ENCODE data around the gene SAP30.

DNA sequence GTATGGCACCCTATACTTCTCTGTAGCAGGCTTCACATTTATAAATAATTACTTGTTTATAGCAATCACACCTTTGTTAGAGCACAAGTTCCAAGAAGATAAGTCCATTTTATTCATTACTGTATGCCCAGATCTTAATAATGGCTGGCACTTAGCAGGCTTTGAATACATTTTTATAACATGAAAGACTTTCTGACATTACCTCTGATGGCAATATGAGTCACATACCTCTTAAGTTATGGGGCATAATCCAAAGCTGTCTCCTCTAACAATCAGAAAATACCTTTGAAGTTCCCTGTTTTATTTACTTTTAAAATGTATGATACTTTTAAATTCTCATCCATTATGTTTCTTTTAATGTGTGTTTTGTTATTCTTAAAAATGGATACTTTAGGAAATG is 16.0 kb downstream of the SAP30 start:
- TF ChIP-seq E4F1 (CRISPR knock-in tag; IDR thresholded peaks at IDR 0.05; ENCODE audit: borderline replicate concordance) = no peak
- TF ChIP-seq, protein P1, sequence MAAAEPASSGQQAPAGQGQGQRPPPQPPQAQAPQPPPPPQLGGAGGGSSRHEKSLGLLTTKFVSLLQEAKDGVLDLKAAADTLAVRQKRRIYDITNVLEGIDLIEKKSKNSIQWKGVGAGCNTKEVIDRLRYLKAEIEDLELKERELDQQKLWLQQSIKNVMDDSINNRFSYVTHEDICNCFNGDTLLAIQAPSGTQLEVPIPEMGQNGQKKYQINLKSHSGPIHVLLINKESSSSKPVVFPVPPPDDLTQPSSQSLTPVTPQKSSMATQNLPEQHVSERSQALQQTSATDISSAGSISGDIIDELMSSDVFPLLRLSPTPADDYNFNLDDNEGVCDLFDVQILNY (CRISPR knock-in tag; IDR thresholded peaks at IDR 0.05) = no peak
- TF ChIP-seq KLF10 (CRISPR knock-in tag; IDR thresholded peaks at IDR 0.05) = no peak
- TF ChIP-seq POLR2AphosphoS2 (IDR thresholded peaks at IDR 0.05; ENCODE audit: low read length) = no peak
- no peak for TF ChIP-seq CTCF (IDR thresholded peaks at IDR 0.05 in 2 of 3, conservative IDR thresholded peaks at IDR 0.05 in 1 of 3; ENCODE audit: insufficient read depth in 2 of 3, low read depth in 1 of 3, low read length in 3 of 3)
- no peak for TF ChIP-seq ZBTB40 (IDR thresholded peaks at IDR 0.05)
- TF ChIP-seq ZBTB40 (CRISPR knock-in tag; IDR thresholded peaks at IDR 0.05) = no peak
- TF ChIP-seq FOSL1 (tag; conservative IDR thresholded peaks at IDR 0.05) = no peak
- no peak for TF ChIP-seq PHF8 (IDR thresholded peaks at IDR 0.05; ENCODE audit: borderline replicate concordance, low read length)
- no peak for TF ChIP-seq NONO (IDR thresholded peaks at IDR 0.05; ENCODE audit: low read depth in 2 of 2, low read length in 1 of 2)
